HG03354 (cell line): ENCODE data around the gene ALAS1.
"Not testable (repeated sequence)": the region's sequence is repeated elsewhere in the genome, so short reads cannot be mapped to it uniquely, and the experiment has no call there.

Experiments used
- ATAC-seq: cut with Tn5 transposase; IDR thresholded peaks from one replicate; pipeline ENCODE4 v1.9.1; 2021; ENCODE audit warnings: mild to moderate bottlenecking; ENCODE audit not compliant: unreplicated experiment, poor library complexity, severe bottlenecking

Gene ALAS1

DNA sequence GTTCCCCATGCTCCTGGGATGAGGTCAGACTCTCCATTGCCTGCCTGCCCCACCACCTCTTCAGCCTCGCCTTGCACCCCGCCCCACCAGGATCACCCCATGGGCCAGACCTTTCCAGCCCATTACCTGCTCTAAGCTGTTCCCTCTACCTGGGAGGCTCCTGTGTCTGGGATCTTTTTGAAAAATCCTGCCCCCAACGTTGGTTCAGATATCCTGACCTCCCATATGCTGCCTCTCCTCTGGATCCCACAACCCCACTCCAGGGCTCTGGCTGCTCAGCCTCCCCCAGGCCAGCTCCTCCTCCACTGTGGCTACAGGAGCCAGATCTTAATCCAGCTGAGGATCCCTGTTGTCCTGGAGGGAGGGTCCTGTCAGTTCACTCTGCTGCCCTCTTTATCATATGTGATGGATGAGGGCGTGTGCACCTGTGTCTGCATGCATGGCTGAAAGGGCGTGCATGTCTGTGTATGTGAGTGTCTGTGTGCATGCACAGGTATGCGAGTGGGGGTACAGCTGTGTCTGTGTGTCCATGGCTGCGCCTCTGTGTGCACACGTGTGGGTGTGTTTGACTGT is 21.7 kb upstream of the ALAS1 start:
- ATAC-seq: no peak

DNA sequence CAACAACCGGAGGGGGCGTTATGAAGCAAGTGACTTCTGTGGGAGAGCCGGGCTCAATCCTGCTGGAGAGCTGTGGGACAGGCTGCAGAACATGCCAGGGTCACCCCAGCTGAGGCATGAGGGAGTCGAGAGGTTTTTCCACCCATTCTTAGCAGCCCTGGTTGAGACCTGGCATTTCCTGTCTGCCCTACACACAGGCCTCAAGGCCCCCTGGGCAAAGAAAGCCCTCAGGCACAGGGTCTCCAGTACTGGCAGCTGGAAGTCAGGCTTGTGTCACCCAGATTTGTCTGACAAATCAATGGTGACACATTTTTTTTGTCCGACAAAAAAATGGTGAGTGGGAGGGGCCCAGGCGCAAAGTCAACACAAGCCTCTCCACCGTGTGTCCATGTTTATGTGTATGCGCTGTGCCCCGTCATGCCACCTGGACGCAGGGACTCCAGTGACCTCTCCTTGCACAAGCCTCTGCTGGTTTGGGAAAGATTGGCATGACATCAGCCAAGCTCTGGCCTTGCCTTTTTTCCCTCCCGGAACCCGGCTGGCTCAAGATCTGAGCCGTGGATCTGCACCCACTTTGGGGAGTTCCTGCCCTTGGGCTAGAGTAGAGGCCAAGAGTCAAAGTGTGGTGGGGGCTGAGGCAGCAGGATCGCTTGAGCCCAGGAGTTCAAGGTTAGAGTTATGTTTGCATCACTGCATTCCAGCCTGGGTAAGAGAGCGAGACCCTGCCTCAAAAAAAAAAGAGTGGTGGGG is 20.8 kb upstream of the ALAS1 start:
- ATAC-seq: no peak

DNA sequence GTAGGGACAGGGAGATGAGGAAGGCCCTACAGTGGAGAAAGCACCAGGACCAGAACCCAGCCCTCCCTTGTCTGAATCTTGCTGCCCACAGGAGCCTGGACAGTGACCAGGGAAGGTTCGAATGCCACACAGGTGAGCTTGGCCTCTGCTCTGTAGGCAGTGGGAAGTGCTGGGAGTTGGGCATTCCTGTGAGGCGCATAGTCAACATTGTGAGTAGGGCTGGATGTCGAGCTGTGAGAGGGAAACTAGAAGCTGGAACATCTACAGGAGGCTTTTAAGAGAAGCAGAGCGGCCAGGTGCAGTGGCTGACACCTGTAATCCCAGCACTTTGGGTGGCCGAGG is 20.3 kb upstream of the ALAS1 start:
- ATAC-seq: no peak

DNA sequence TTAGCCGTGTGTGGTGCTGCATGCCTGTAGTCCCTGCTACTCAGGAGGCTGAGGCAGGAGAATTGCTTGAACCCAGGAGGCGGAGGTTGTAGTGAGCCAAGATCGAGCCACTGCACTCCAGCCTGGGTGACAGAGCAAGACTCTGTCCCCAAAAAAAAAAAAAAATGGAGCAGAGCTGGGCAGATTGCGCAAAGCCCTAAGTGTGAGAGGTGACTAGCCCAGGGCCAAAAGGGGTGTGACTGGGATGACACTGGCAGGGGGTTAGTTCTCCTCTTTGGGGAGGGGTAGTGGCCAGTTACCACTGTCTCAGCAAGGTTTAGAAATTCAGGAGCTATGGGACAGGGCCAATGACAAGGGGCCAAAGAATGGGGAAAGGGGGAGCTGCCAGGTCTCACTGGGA is 19.8 kb upstream of the ALAS1 start:
- not testable (repeated sequence) for ATAC-seq

DNA sequence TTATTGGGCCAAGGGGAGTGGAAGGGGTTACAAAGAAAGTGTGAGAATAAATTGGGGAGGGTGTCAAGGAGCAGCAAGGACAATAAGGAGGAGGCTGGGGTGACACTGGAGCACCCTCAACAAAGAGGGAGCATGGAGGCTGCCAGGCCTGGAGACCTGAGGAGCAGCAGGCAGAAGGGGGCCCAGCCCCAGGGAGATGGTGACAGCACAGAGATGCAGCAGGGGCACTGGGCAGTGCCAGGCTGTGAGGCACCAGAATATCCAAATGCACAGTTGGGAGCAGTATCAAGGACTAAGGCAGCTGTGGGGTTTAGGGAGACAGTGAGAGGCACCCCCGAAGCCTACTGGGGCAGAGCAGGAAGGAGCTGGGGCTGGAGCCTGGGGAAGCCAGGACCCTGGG is 19.4 kb upstream of the ALAS1 start:
- ATAC-seq: no peak

DNA sequence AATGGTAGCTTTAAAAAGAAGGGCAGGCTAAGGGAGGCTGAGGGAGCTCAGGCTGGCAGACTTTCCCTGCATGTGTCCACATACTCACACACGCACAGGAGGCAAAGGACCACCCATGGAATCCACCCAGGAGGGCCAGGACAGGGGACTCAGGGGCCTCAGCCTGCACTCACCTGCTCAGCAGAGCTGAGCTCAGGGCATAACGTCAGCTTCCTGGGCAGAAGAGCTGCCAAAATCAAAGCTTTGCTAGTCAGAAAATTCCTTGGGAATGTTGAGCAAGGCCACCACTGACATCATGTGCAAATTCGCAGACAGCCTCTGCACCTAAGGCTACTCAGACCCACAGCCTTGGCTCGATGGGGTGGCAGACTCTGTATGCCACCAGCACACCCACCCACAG is 16.4 kb upstream of the ALAS1 start:
- ATAC-seq: no peak

DNA sequence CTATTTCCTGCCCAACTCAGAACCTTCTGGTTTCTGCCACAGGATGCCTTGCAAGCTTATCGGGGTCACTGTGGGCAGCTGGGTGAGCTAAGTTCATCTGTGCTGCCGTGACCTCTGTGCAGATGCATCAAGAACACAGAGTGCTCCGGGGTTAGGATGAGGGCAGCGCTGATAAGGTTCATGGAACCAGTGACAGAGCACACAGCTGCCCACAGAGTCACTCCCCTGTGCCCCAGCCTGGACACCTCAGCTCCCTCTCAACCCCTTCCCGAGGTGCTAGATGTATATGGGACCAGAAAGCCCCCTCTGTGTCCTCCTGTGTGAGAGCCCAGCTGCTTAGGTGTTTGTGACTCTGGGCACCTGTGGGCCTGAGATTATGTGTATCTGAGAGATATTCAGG is 15.8 kb upstream of the ALAS1 start:
- ATAC-seq: no peak

DNA sequence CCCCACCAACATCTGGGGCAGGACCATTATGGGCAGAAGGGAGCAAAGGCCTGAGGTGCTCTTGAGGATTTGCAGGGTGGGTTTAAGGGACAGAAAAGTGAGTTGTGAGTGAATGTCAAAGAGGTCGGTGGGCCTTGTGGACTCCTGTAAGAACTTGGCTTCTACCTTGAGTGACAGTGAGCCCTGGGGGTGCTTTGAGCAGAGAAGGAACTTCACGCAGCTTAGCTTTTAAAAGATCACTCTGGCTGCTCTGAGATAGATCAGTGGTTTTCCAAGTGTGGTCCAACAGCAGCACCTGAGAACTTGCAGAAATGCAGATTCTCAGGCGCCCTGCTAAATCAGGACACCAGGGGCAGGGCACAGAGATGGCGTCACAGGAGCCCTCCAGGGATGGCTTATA is 15.3 kb upstream of the ALAS1 start:
- no peak for ATAC-seq

DNA sequence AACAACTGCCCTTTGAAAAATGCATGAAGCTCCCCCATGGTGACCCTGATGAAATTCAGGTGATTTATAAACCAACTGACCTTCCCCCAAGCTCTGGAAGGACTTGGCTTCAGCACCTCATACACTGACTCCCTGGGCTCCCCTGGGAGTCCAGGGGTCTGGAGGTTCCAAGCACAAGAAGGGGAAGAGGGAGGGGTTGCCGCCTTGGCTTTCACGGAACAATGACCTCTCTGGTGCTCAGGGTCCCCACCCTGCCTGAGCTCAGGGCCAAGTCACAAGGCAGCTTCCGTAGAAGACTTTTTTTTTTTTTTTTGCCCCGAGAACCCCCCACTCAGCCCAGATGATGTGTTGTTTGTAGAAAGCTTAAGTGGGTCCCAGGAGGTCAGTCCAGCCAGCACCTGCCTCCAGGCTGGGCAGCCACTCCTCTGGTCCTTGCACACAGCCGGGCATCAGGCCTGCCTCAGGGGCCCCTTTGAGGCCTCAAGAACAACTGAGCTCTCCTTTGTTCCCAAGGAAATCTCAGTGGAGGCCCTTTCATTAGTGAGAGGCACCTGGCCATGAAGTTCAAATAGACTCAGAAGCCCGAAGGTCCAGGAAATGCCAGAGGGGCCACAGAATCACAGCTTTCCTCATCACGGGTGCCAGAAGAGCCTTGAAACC is 14.0 kb upstream of the ALAS1 start:
- no peak for ATAC-seq

DNA sequence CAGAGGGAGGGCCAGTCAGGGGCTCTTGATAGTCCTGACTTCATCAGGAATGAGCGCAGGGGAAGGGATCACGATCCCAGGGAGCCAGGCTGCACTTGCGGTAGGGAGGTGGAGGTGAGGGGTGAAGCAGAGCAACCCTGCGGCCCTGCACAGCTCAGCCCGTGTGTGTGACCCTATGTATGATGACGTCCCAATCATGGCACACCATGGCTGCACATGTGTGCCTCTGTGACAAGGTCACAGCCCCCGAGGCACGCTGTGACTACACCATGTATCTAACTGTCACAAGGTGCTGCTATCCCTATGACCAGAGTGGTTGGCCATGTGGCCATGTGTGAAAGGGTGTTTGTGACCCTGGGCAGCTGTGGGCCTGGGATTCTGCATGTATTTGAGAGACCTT is 13.3 kb upstream of the ALAS1 start:
- no peak for ATAC-seq

DNA sequence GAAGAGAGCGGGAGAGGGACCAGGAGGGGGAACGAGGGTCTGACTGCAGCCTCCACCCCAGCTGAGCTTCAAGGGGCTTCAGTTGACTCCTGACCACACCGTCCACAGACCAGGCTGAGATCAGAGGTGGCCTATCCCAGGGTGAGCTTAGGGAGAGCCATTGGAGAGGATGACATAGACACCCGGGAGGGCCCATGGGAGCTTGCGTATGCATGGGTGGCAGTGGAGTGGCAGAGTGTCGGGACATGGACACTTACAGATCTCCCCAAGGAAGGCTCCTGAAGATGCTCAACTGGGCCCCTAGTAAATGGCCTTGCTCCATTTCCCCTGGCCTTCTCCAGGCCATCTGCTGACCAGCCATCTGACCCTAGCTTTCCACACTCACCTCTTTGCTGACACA is 12.6 kb upstream of the ALAS1 start:
- ATAC-seq: no peak

DNA sequence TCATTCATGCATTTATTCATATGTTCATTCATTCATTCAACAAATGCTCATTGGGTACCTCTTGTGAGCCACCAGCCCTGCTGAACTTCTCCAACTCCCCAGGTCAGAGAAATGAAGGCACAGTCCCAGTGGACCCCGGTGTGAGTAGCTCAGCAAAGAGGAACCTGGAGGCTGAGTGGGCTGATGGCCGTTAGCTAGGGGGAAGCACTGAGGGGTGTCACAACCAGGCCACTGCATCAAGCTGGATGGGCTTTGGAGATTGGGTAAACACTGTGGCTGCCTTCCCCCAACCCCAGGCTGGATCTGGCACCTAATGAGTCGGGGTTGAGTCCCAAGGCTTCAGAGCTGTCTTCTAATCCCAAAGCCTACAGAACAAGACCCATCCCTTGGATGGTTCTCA is 12.1 kb upstream of the ALAS1 start:
- no peak for ATAC-seq

DNA sequence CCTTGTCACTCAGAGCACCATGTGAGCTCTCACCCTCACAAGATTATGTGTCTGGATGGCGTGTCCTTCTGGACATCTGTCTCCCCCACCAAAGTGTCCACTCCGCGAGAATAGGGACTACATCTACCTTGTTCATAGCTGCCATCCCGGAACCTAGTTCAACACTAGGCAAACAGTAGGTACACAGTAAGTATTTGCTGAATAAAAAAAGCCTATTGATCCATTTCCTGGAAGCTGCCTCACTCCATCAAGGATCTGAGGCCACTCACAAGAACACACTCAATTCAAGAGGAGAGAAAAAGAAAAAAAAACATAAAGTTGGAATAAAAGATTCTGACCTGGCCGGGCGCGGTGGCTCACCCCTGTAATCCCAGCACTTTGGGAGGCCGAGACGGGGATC is 11.2 kb upstream of the ALAS1 start:
- ATAC-seq: no peak

DNA sequence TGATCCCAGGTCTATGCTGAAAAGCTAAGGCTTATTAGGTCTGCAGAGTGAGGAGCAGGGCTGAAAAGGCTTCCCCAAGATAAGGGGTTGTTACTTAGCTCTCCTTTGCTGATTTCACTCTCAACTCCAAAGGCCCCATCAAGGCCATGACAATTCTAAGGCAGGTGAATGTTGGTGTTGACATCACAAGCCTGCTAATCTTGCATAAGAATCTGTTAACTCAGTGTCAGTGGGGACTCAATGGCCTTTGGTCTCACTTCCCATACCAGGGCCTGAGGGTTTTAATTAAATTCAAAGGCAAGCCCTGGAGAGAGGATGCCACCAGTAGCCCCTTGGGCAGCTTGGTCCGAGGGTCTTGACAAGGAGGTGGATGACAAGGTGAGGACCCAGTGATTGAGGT is 9.4 kb upstream of the ALAS1 start:
- no peak for ATAC-seq

DNA sequence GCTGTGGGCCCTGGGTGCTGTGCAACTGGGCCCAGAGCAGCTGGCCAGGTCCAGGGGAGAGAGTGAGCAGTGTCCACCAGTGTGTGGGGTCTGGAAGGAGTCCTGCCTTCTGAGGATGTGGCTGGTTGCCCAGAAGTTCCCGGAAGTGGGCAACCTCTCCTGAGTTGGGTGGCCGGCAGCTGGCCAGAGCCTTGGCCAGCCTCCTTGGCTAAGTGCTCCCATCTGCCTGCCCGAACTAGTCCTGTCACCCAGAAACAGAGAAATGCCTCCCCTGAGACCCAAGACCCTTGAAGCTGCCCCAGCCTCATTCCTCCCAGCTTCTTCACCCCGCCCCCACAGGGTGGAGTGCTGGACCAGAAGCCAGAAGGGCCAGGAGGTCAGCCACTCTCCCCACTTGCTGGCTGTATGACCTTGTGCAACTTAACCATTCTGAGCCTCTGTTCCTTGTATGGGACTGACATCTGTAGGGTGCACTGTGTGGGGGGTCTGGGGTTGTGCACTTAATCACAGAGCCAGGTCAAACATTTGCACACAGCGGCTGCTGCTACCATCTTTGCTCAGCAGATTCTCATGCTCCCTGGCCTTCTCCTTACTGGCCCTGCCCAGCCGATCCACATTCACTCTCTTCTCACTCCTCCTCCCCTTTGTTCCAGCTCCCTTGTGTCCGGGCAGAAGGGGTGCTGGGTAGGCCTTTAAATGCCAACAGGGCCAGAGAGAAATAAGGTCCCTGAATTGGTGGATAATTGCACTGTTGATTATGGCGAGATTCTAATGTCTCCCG is 7.5 kb upstream of the ALAS1 start:
- no peak for ATAC-seq

DNA sequence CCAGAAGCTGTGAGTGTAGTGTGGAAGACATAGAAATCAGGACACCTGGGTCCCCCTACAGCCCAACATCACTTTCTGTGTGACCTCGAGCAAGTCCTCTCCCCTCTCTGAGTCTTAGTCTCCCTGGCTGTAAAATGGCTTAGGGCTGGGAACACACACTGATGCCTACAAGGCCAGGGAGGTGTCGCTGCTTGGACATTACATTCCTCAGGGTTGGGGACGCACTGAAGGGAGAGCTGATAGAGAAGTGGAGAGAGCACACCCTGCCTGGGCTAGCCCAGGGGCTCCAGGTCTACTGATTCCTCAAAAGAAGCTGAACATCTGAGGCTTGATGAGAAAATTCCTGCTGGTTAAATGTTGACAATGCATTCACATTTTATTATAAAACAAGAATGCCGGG is 6.3 kb upstream of the ALAS1 start:
- no peak for ATAC-seq

DNA sequence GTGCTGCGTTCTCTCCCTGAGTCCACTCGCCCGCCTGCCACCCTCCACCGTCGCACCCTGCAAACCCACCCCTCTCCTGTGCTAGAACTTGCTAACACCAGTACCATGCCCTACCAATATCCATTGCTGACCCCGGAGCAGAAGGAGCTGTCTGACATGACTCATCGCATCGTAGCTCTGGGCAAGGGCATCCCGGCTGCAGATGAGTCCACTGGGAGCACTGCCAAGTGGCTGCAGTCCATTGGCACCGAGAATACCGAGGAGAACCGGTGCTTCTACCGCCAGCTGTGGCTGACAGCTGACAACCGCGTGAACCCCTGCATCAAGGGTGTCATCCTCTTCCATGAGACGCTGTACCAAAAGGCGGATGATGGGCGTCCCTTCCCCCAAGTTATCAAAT is 4.9 kb upstream of the ALAS1 start:
- ATAC-seq: no peak

DNA sequence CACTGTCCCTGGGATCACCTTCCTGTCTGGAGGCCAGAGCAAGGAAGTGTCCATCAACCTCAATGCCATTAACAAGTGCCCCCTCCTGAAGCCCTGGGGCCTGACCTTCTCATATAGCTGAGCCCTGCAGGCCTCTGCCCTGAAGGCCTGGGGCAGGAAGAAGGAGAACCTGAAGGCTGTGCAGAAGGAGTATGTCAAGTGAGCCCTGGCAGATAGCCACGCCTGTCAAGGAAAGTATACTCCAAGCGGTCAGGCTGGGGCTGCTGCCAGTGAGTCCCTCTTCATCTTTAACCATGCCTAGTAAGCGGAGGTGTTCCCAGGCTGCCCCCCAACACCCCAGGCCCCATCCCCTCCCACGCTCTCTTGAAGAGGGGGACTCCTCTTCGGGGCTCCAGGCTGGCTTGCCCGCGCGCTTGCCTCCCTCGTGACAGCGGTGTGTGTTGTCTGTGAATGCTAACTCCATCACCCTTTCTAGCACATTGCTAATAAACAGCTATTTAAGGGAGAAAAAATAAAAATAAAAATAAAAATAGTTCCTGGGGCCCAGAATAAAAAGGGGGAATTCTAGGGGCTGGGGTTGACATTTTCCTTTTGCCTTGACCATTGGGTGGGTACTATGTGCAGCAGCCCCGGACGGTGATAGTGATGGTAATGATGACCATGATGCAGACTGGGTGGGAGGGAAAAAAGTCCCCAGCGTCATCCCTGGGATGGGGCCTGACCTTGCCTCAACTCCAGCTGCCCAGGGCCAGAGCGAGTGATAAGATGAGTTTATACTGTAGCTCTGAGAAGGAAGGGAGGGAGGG is 3.3 kb upstream of the ALAS1 start:
- ATAC-seq: no peak

DNA sequence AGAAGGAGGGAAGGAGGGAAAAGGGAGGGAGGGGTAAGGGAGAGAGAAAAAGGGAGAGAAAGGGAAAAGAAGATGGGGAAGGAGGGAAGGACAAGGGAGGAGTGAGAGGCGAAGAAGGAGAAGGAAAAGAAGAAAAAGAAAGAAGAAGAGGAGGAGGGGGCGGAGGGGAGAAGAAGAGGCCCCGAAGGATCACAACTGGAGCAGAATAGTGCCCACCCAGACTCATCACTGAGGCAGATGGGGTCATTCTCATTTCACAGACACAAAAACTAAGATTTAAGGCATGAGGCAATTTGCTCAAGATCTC is 2.7 kb upstream of the ALAS1 start:
- ATAC-seq: no peak

DNA sequence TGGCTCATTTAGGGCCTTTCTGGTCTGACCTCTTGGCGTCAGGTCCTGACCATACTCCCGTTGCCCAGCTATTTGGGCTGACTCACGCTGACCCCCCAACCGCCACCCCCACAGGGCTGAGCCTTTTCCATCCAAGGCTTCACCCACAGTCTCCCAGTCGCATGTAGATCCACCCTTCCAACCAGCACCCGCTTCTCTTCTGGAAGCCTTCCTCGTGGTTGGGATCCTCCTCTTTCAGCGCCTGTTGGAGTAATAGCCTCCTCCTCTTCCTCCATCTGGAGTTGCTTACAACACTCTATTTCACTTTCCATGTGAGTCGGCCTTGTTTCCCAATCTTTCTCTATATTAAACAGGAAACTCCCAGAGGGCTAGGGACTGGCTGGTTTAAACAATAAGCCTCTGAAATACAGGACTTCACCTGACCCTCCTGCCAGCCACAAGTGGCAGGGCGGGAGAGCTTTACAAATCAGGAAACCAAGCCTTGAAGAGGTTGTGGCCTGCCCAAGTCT is 2.1 kb upstream of the ALAS1 start:
- ATAC-seq: no peak
